GM12878 (cell line): ENCODE measurements around the gene ETDB.

Source experiments
- MEF2A ChIP-seq: IDR thresholded peaks from 2 replicates; pipeline ENCODE4 v1.6.1; 2011; ENCODE audit warnings: low read depth, mild to moderate bottlenecking, low read length, moderate library complexity; ENCODE audit not compliant: insufficient read depth
- RAD21 ChIP-seq: IDR thresholded peaks from 2 replicates; pipeline ENCODE4 v1.6.1; 2011; ENCODE audit warnings: mild to moderate bottlenecking, low read depth, low read length, moderate library complexity; ENCODE audit not compliant: insufficient read depth
- TAF1 ChIP-seq: IDR thresholded peaks from 2 replicates; pipeline ENCODE4 v1.6.1; 2011; ENCODE audit warnings: mild to moderate bottlenecking, low read depth, low read length, borderline replicate concordance
- TBL1XR1 ChIP-seq: IDR thresholded peaks from 2 replicates; pipeline ENCODE4 v1.6.1; 2012; ENCODE audit warnings: low read depth, low read length, improper control_type of control experiment
- TCF12 ChIP-seq: IDR thresholded peaks from 2 replicates; pipeline ENCODE4 v1.6.1; 2011; ENCODE audit warnings: low read depth, mild to moderate bottlenecking, low read length
- ZZZ3 ChIP-seq: IDR thresholded peaks from 2 replicates; pipeline ENCODE4 v1.6.1; 2011; ENCODE audit warnings: low read depth; ENCODE audit not compliant: control insufficient read depth, insufficient read length
- TF ChIP-seq, protein P1 (sequence below): IDR thresholded peaks from 2 replicates; pipeline ENCODE4 v1.6.1; 2011; ENCODE audit warnings: low read depth, mild to moderate bottlenecking, low read length, moderate library complexity, borderline replicate concordance; ENCODE audit errors: extremely low read depth

DNA sequence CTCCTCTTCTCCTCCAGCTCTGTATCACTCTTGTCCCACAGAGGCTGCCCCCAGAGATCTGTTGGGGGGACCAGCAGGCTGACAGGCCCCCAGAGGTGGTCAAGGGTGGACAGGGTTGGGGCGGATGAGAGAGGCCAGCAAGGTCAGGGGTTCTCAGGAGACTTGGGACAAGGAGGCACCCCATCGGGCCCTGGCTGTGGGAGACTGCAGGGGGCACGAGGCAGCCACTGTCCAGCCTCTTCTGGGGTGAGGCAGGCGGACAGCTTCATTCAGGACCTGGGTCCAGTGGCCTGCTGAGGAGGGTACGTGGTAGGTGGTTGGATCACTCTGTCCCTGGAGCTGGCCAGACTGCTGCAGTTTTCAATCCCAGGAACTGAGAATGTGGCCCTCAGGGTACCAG lies 24.6 kb downstream of the ETDB start:
- TF ChIP-seq, protein P1, sequence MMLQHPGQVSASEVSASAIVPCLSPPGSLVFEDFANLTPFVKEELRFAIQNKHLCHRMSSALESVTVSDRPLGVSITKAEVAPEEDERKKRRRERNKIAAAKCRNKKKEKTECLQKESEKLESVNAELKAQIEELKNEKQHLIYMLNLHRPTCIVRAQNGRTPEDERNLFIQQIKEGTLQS, result no peak
- TF ChIP-seq TAF1 (no peak), MEF2A (no peak), RAD21 (no peak), TBL1XR1 (no peak), ZZZ3 (no peak), TCF12 (no peak)
